H1 (cell line): Measurements from ENCODE around the gene COBLL1. TPM values are rescaled to one million over a fixed set of nuclear protein-coding genes. Genes with fewer than 3 reads are reported as not detected.

Source experiments
- CTCF ChIA-PET: fragments of 300-600 bp; sonication (Branson Sonifier 250); formaldehyde crosslinking; loops from one replicate; lab custom pipeline; 2021; ENCODE audit not compliant: partially characterized antibody; lab: Charles Lee
- POLR2A ChIA-PET: fragments of 300-600 bp; sonication (Branson Sonifier 250); formaldehyde crosslinking; loops from one replicate; lab custom pipeline; 2021; ENCODE audit warnings: inconsistent platforms; ENCODE audit not compliant: partially characterized antibody; lab: Charles Lee
- DNase-seq, 2 experiments: peaks; one replicate each; pipeline versions ENCODE4 v3.0.0 to v3.0.0-alpha.2; 2010 to 2022; ENCODE audit warnings: low spot score in 2 of 2, low read depth in 1 of 2, mixed read lengths in 1 of 2
- FAIRE-seq: peaks from 2 replicates; lab custom pipeline; 2011; peaks lifted over from hg19 to GRCh38; lab: Jason Lieb, UNC
- H2AFZ ChIP-seq: 2 replicates; pipeline ENCODE4 v1.8.1; 2012; ENCODE audit warnings: low read length, inconsistent platforms
- H2AK5ac ChIP-seq: 2 replicates; pipeline ENCODE4 v1.6.1; 2013; ENCODE audit warnings: low read depth, low read length
- H2BK120ac ChIP-seq: replicated peaks from 2 replicates; pipeline ENCODE3; 2013; ENCODE audit warnings: low read depth, low read length, inconsistent platforms
- H2BK12ac ChIP-seq: 2 replicates; pipeline ENCODE4 v1.6.1; 2013; ENCODE audit warnings: low read depth, low read length
- H2BK15ac ChIP-seq: 2 replicates; pipeline ENCODE4 v1.6.1; 2013; ENCODE audit warnings: low read length
- H2BK20ac ChIP-seq: 2 replicates; pipeline ENCODE4 v1.6.1; 2013; ENCODE audit warnings: low read length
- H2BK5ac ChIP-seq: 2 replicates; pipeline ENCODE4 v1.6.1; 2013; ENCODE audit warnings: low read depth, low read length
- H3K14ac ChIP-seq: 2 replicates; pipeline ENCODE4 v1.6.1; 2013; ENCODE audit warnings: inconsistent platforms; ENCODE audit not compliant: insufficient read length
- H3K18ac ChIP-seq: 2 replicates; pipeline ENCODE4 v1.6.1; 2013; ENCODE audit warnings: low read length; ENCODE audit errors: extremely low read depth
- H3K23ac ChIP-seq: 2 replicates; pipeline ENCODE4 v1.6.1; 2013; ENCODE audit warnings: inconsistent platforms; ENCODE audit not compliant: insufficient read length
- H3K23me2 ChIP-seq: 2 replicates; pipeline ENCODE4 v1.6.1; 2013; ENCODE audit warnings: low read depth, low read length
- H3K27ac ChIP-seq: 2 replicates; pipeline ENCODE4 v1.6.1; 2011; ENCODE audit warnings: low read depth, low read length, inconsistent platforms
- H3K27me3 ChIP-seq, 4 experiments: replicated peaks in 1 of 4; 1 replicate in 1 of 4; 2 replicates in 3 of 4; pipeline versions ENCODE4 v1.6.1 to v1.8.1; 2011 to 2013; ENCODE audit warnings: low read length in 3 of 4, mild to moderate bottlenecking in 3 of 4, inconsistent platforms in 2 of 4, mixed read lengths in 2 of 4, moderate library complexity in 1 of 4; ENCODE audit not compliant: control insufficient read depth in 3 of 4, insufficient read depth in 3 of 4; ENCODE audit errors: extremely low read depth in 1 of 4
- H3K36me3 ChIP-seq, 4 experiments: 2 replicates each; pipeline versions ENCODE4 v1.6.1 to v1.8.1; 2011 to 2013; ENCODE audit warnings: mild to moderate bottlenecking in 4 of 4, low read length in 3 of 4, moderate library complexity in 2 of 4, control low read depth in 1 of 4, inconsistent platforms in 1 of 4; ENCODE audit not compliant: insufficient read depth in 4 of 4, control insufficient read depth in 2 of 4
- H3K4ac ChIP-seq: replicated peaks from 2 replicates; pipeline ENCODE3; 2013; ENCODE audit warnings: low read length, low read depth, mixed read lengths, inconsistent platforms; ENCODE audit not compliant: insufficient read length
- H3K4me1 ChIP-seq, 4 experiments: replicated peaks in 1 of 4; 1 replicate in 1 of 4; 2 replicates in 3 of 4; pipeline versions ENCODE4 v1.6.1 to v1.8.1; 2011 to 2013; ENCODE audit warnings: low read length in 3 of 4, inconsistent platforms in 2 of 4, mixed read lengths in 1 of 4; ENCODE audit not compliant: insufficient read depth in 4 of 4, control insufficient read depth in 3 of 4
- H3K4me2 ChIP-seq, 2 experiments: 2 replicates each; pipeline versions ENCODE4 v1.6.1 to v1.8.1; 2011 to 2013; ENCODE audit warnings: low read depth in 2 of 2, low read length in 2 of 2, control low read depth in 1 of 2, inconsistent platforms in 1 of 2, mild to moderate bottlenecking in 1 of 2; ENCODE audit not compliant: insufficient read depth in 1 of 2
- H3K4me3 ChIP-seq, 4 experiments: fragments of 200-600, 300-600 bp in 1 of 4; sonication (generic), shearing (Covaris generic), sonication (Bioruptor Twin) in 1 of 4; 2 replicates each; pipeline versions ENCODE4 v1.5.1 to v1.8.1; 2011 to 2016; ENCODE audit warnings: low read length in 4 of 4, low read depth in 3 of 4, control low read depth in 2 of 4, inconsistent platforms in 2 of 4, mild to moderate bottlenecking in 2 of 4, mixed read lengths in 1 of 4, moderate library complexity in 1 of 4; ENCODE audit not compliant: insufficient read depth in 2 of 4; ENCODE audit errors: extremely low read depth in 1 of 4
- H3K56ac ChIP-seq: replicated peaks from 2 replicates; pipeline ENCODE3; 2013; ENCODE audit warnings: low read depth, mild to moderate bottlenecking, mixed read lengths, low read length, inconsistent platforms; ENCODE audit not compliant: insufficient read length
- H3K79me1 ChIP-seq: 2 replicates; pipeline ENCODE4 v1.6.1; 2013; ENCODE audit warnings: low read depth, low read length, control low read depth
- H3K79me2 ChIP-seq, 2 experiments: 2 replicates each; pipeline versions ENCODE4 v1.6.1 to v1.8.1; 2012 to 2013; ENCODE audit warnings: low read length in 2 of 2, mild to moderate bottlenecking in 2 of 2, inconsistent platforms in 1 of 2; ENCODE audit not compliant: insufficient read depth in 2 of 2, control insufficient read depth in 1 of 2
- H3K9ac ChIP-seq, 4 experiments: replicated peaks in 1 of 4; 1 replicate in 1 of 4; 2 replicates in 3 of 4; pipeline versions ENCODE4 v1.6.1 to v1.8.1; 2011 to 2013; ENCODE audit warnings: low read depth in 3 of 4, low read length in 3 of 4, control low read depth in 2 of 4, mild to moderate bottlenecking in 2 of 4, moderate library complexity in 2 of 4, inconsistent platforms in 1 of 4; ENCODE audit errors: extremely low read depth in 1 of 4
- H3K9me3 ChIP-seq, 2 experiments: 2 replicates each; pipeline versions ENCODE4 v1.6.1 to v1.8.1; 2012 to 2013; ENCODE audit warnings: mild to moderate bottlenecking in 2 of 2, moderate library complexity in 2 of 2, control low read depth in 1 of 2, inconsistent platforms in 1 of 2, low read depth in 1 of 2, low read length in 1 of 2, mixed read lengths in 1 of 2; ENCODE audit not compliant: insufficient read depth in 2 of 2
- H4K20me1 ChIP-seq, 2 experiments: replicated peaks in 1 of 2; 2 replicates each; pipeline versions ENCODE3 to v1.8.1; 2011 to 2013; ENCODE audit warnings: inconsistent platforms in 2 of 2, low read length in 2 of 2, mild to moderate bottlenecking in 1 of 2; ENCODE audit not compliant: insufficient read depth in 2 of 2, control insufficient read depth in 1 of 2
- H4K5ac ChIP-seq: 2 replicates; pipeline ENCODE4 v1.6.1; 2013; ENCODE audit warnings: low read length, low read depth, mixed read lengths, inconsistent platforms; ENCODE audit not compliant: insufficient read length
- H4K8ac ChIP-seq: 2 replicates; pipeline ENCODE4 v1.8.0; 2013; ENCODE audit warnings: mild to moderate bottlenecking, moderate library complexity, low read length, inconsistent platforms; ENCODE audit not compliant: insufficient read depth; ENCODE audit errors: extremely low read depth
- H4K91ac ChIP-seq: replicated peaks from 2 replicates; pipeline ENCODE3; 2013; ENCODE audit warnings: low read length, mixed read lengths, inconsistent platforms; ENCODE audit not compliant: insufficient read length
- BRCA1 ChIP-seq: IDR thresholded peaks from 2 replicates; pipeline ENCODE4 v1.6.1; 2012; ENCODE audit warnings: low read depth, low read length, improper control_type of control experiment
- CHD2 ChIP-seq: IDR thresholded peaks from 2 replicates; pipeline ENCODE4 v1.6.1; 2012; ENCODE audit warnings: low read length, improper control_type of control experiment
- JUN ChIP-seq: IDR thresholded peaks from 2 replicates; pipeline ENCODE4 v1.6.1; 2011; ENCODE audit warnings: low read depth, mild to moderate bottlenecking, improper control_type of control experiment, low read length
- POLR2AphosphoS5 ChIP-seq: IDR thresholded peaks from 2 replicates; pipeline ENCODE4 v1.6.1; 2011; ENCODE audit warnings: low read depth, low read length
- RBBP5 ChIP-seq: IDR thresholded peaks from 2 replicates; pipeline ENCODE4 v1.7.1; 2012; ENCODE audit warnings: low read depth, mild to moderate bottlenecking, inconsistent platforms, low read length, moderate library complexity, borderline replicate concordance
- RXRA ChIP-seq: IDR thresholded peaks from 2 replicates; pipeline ENCODE4 v1.6.1; 2011; ENCODE audit warnings: low read depth, mild to moderate bottlenecking, low read length, moderate library complexity; ENCODE audit not compliant: insufficient read depth
- SIN3A ChIP-seq, 2 experiments: IDR thresholded peaks in 1 of 2; conservative IDR thresholded peaks in 1 of 2; 2 replicates each; pipeline ENCODE4 v1.6.1; 2011 to 2012; ENCODE audit warnings: low read length in 2 of 2, improper control_type of control experiment in 1 of 2, low read depth in 1 of 2, mild to moderate bottlenecking in 1 of 2
- SIX5 ChIP-seq: IDR thresholded peaks from 2 replicates; pipeline ENCODE4 v1.6.1; 2011; ENCODE audit warnings: mild to moderate bottlenecking, low read depth, low read length
- SP2 ChIP-seq: IDR thresholded peaks from 2 replicates; pipeline ENCODE4 v1.6.1; 2012; ENCODE audit warnings: mild to moderate bottlenecking, low read length, inconsistent platforms
- TAF1 ChIP-seq: IDR thresholded peaks from 2 replicates; pipeline ENCODE4 v1.6.1; 2011; ENCODE audit warnings: mild to moderate bottlenecking, low read depth, low read length
- YY1 ChIP-seq: IDR thresholded peaks from 2 replicates; pipeline ENCODE4 v1.6.1; 2011; ENCODE audit warnings: low read depth, mild to moderate bottlenecking, low read length
- WGBS, 2 experiments: shearing (Covaris generic) in 1 of 2; methylation state at CpG; one replicate each; pipeline versions ENCODE4 v1.1.6 to v1.1.7; 2013 to 2015; ENCODE audit warnings: low lambda C conversion rate in 2 of 2, mixed read lengths in 2 of 2, inconsistent platforms in 1 of 2, low coverage in 1 of 2, missing lambda C conversion rate in 1 of 2; ENCODE audit not compliant: insufficient replicate concordance in 2 of 2, insufficient coverage in 1 of 2, insufficient read length in 1 of 2; ENCODE audit errors: extremely low coverage in 1 of 2, missing lambda C conversion rate in 1 of 2; 5-methylcytosine and 5-hydroxymethylcytosine counted together
- polyA plus RNA-seq, 7 experiments: library from polyadenylated mRNA; depleted of rRNA in 3 of 7; stranded (reverse) in 5 of 7; unstranded in 2 of 7; fragments of >200 nt in 5 of 7; fragments of 200-250 nt in 2 of 7; gene quantifications; 1 replicate in 5 of 7; 2 replicates in 1 of 7; 4 replicates in 1 of 7; pipeline versions ENCODE4 v1.2.1 to v1.2.3, GENCODE V29; 2011 to 2013; ENCODE audit warnings: missing spikeins in 2 of 7, mixed read lengths in 2 of 7
- total RNA-seq: library from RNA; stranded (reverse); fragmentation: NEBNext Ultra II Directional; extraction: Animal tissue kit (Norgen Biotek cat#: 25700); gene quantifications from 2 replicates; pipeline ENCODE4 v1.2.1, GENCODE V29; 2021
- TF ChIP-seq, protein P1 (sequence below): IDR thresholded peaks from 2 replicates; pipeline ENCODE4 v1.6.1; 2012; ENCODE audit warnings: low read length, inconsistent platforms

Gene COBLL1
- total and polyA plus RNA-seq, 2 of the 8 experiments (the other 6 are each of a cell fraction or from before 2014, with no cell fraction given), result 2.2 to 6.2 TPM

- Histone ChIP-seq H3K23me2 (no peaks in the 10 kb centered on the region), H3K18ac (no peak overlapping the region), H3K79me1 (no peaks in the 10 kb centered on the region), H4K5ac (no peak overlapping the region), H4K8ac (no peak overlapping the region), H2BK12ac (no peak overlapping the region), H3K9me3 (no peaks in the 10 kb centered on the region), H3K4ac (no peak overlapping the region), H2BK5ac (no peak overlapping the region), H2AFZ (no peak overlapping the region), H2BK15ac (no peak overlapping the region), H3K27ac (no peak overlapping the region), H3K79me2 (no peaks in the 10 kb centered on the region), H3K56ac (no peak overlapping the region), H4K91ac (no peak overlapping the region), H3K14ac (no peak overlapping the region), H4K20me1 (no peaks in the 10 kb centered on the region), H3K9ac (no peak overlapping the region), H3K4me3 (no peak overlapping the region), H2AK5ac (no peak overlapping the region), H2BK20ac (no peak overlapping the region), H2BK120ac (no peak overlapping the region), H3K27me3 (no peaks in the 10 kb centered on the region), H3K4me1 (no peaks in the 10 kb centered on the region), H3K4me2 (no peak overlapping the region), H3K36me3 (no peaks in the 10 kb centered on the region), H3K23ac (no peak overlapping the region)
- DNase-seq (no peak), FAIRE-seq (no peak)
- TF ChIP-seq BRCA1 (no peak), RBBP5 (no peak), SP2 (no peak), TAF1 (no peak), POLR2AphosphoS5 (no peak), SIX5 (no peak), CHD2 (no peak), SIN3A (conservative IDR thresholded peaks at IDR 0.05 in 1 of 2, IDR thresholded peaks at IDR 0.05 in 1 of 2; ENCODE audit: low read depth in 1 of 2, low read length in 2 of 2) (no peak), JUN (no peak), YY1 (no peak), RXRA (no peak)
- TF ChIP-seq, protein P1, sequence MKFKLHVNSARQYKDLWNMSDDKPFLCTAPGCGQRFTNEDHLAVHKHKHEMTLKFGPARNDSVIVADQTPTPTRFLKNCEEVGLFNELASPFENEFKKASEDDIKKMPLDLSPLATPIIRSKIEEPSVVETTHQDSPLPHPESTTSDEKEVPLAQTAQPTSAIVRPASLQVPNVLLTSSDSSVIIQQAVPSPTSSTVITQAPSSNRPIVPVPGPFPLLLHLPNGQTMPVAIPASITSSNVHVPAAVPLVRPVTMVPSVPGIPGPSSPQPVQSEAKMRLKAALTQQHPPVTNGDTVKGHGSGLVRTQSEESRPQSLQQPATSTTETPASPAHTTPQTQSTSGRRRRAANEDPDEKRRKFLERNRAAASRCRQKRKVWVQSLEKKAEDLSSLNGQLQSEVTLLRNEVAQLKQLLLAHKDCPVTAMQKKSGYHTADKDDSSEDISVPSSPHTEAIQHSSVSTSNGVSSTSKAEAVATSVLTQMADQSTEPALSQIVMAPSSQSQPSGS, result no peak
- ChIA-PET CTCF (interaction anchor here (2.0 kb wide), 1 partner anchor 10 kb away, joined by 5 read pairs; no protein-coding TSS in a partner anchor), POLR2A (no interaction called here)
- WGBS, 2 experiments, result 82% methylated on average over 5 of the region's 5 CpGs; no CpG with 5 or more reads in 1 of the 2 experiments
Observed at GRCh38 chr2:164789968-164790367, 51.7 kb downstream of the COBLL1 start.
